AG04450 (cell line): Measurements from ENCODE around the gene POC1B. TPM values are rescaled to one million over a fixed set of nuclear protein-coding genes. Genes with fewer than 3 reads are reported as not detected.

Experiments used
- CTCF ChIA-PET: fragments of 300-600, 350-600 bp; formaldehyde crosslinking; extraction: SDS; loops from one replicate; lab custom pipeline; 2022; ENCODE audit warnings: antibody characterized with exemption, inconsistent platforms; lab: Charles Lee
- POLR2A ChIA-PET: fragments of 350-600 bp; formaldehyde crosslinking; extraction: SDS; loops from one replicate; lab custom pipeline; 2021; ENCODE audit warnings: antibody characterized with exemption, inconsistent platforms; lab: Yijun Ruan, JAX
- DNase-seq: peaks from one replicate; pipeline ENCODE4 v3.0.0-alpha.2; 2011; ENCODE audit warnings: low read depth, low spot score
- H3K27ac ChIP-seq: one replicate; pipeline ENCODE4 v1.5.1; 2012; ENCODE audit warnings: low read depth, low read length, control low read depth
- H3K27me3 ChIP-seq: one replicate; pipeline ENCODE4 v1.6.0; 2012; ENCODE audit warnings: low read length; ENCODE audit not compliant: control insufficient read depth, insufficient read depth
- H3K4me3 ChIP-seq: 2 replicates; pipeline ENCODE4 v1.5.1; 2011; ENCODE audit warnings: mild to moderate bottlenecking, low read depth, low read length, control low read depth
- H3K9me3 ChIP-seq: 2 replicates; pipeline ENCODE4 v1.5.1; 2012; ENCODE audit warnings: low read length; ENCODE audit not compliant: control insufficient read depth, insufficient read depth
- CTCF ChIP-seq: IDR thresholded peaks from 2 replicates; pipeline ENCODE4 v1.5.1; 2011; ENCODE audit warnings: low read depth, low read length, control low read depth, inconsistent platforms
- polyA plus RNA-seq: library from polyadenylated mRNA; depleted of rRNA; stranded (reverse); fragments of >200 nt; gene quantifications from 2 replicates; pipeline ENCODE4 v1.2.3, GENCODE V29; 2011

The POC1B gene
- polyA plus RNA-seq, 1 experiment = 11.9 TPM

GRCh38 chr12:89513544-89513943 lies 12.3 kb downstream of the POC1B start:
- no peak overlapping the region for H3K27ac ChIP-seq
- CTCF ChIA-PET = interaction anchor here (0.5 to 3.2 kb wide), 5 partner anchors 9 to 670 kb away, joined by 3 to 11 read pairs (median 4); no protein-coding TSS in a partner anchor
- POLR2A ChIA-PET = no interaction called here
- no peaks in the 10 kb centered on the region for H3K9me3 ChIP-seq
- DNase-seq = no peak
- H3K27me3 ChIP-seq = no peaks in the 10 kb centered on the region
- no peak for TF ChIP-seq CTCF
- H3K4me3 ChIP-seq = no peak overlapping the region

- TF ChIP-seq CTCF = no peak
- Histone ChIP-seq H3K27me3 (no peaks in the 10 kb centered on the region), H3K27ac (no peak overlapping the region), H3K4me3 (no peak overlapping the region), H3K9me3 (no peaks in the 10 kb centered on the region; the same call in 1 of the 2 replicates)
- no peak for DNase-seq
- ChIA-PET POLR2A (no interaction called here), CTCF (interaction anchor here (2.4 kb wide), 1 partner anchor 18 kb away, joined by 8 read pairs; the partner anchor contains the start of genes GALNT4 and POC1B)
These were observed 18.6 kb downstream of the POC1B start for GRCh38 chr12:89507015-89507824.

GRCh38 chr12:89506050-89506449 lies 19.8 kb downstream of the POC1B start:
- H3K27ac ChIP-seq = no peak overlapping the region
- no peak overlapping the region for H3K4me3 ChIP-seq
- ChIA-PET CTCF (interaction anchor here (1.4 to 2.4 kb wide), 3 partner anchors 16 to 36 kb away, joined by 4 to 8 read pairs (median 8); partner anchors contain the start of genes GALNT4 and POC1B), POLR2A (no interaction called here)
- no peak for DNase-seq
- TF ChIP-seq CTCF = no peak
- no peaks in the 10 kb centered on the region; the same call in 1 of the 2 replicates for H3K9me3 ChIP-seq
- H3K27me3 ChIP-seq = no peaks in the 10 kb centered on the region

- Histone ChIP-seq H3K27ac (no peak overlapping the region), H3K4me3 (no peak overlapping the region), H3K27me3 (no peaks in the 10 kb centered on the region), H3K9me3 (no peaks in the 10 kb centered on the region; the same call in 1 of the 2 replicates)
- no peak for DNase-seq
- 0 out of 2 replicates have a peak, but pooled peaks have one; percentile 6 for TF ChIP-seq CTCF
- ChIA-PET POLR2A (no interaction called here), CTCF (interaction anchor here (0.6 to 1.6 kb wide), 3 partner anchors 17 to 488 kb away, joined by 3 to 8 read pairs (median 4); no protein-coding TSS in a partner anchor)
These were observed 21.1 kb downstream of the POC1B start for GRCh38 chr12:89504560-89505346.
